Bronchial epithelial cell (primary cell): Measurements from ENCODE around the gene FBXO28. TPM values are rescaled to one million over a fixed set of nuclear protein-coding genes. Genes with fewer than 3 reads are reported as not detected.

Experiments used
- DNase-seq: peaks from one replicate; pipeline ENCODE4 v3.0.0-alpha.2; 2010; ENCODE audit warnings: low read depth
- FAIRE-seq: peaks from 2 replicates; lab custom pipeline; 2011; peaks lifted over from hg19 to GRCh38; lab: Jason Lieb, UNC
- H3K27me3 ChIP-seq: 2 replicates; pipeline ENCODE4 v1.5.1; 2011; ENCODE audit warnings: low read length; ENCODE audit not compliant: control insufficient read depth, insufficient read depth
- H3K36me3 ChIP-seq: 2 replicates; pipeline ENCODE4 v1.5.1; 2011; ENCODE audit warnings: low read length; ENCODE audit not compliant: control insufficient read depth, insufficient read depth
- H3K4me3 ChIP-seq: 2 replicates; pipeline ENCODE4 v1.5.1; 2011; ENCODE audit warnings: mild to moderate bottlenecking, low read depth, low read length, control low read depth
- total RNA-seq: library from RNA; depleted of rRNA; stranded (reverse); fragments of >200 nt; gene quantifications from 2 replicates; pipeline ENCODE4 v1.2.1, GENCODE V29; 2014
- TF ChIP-seq, protein P1 (sequence below): IDR thresholded peaks from 2 replicates; pipeline ENCODE4 v1.5.1; 2011; ENCODE audit warnings: mild to moderate bottlenecking, moderate library complexity, low read length, control low read depth, inconsistent platforms; ENCODE audit not compliant: insufficient read depth, severe bottlenecking

Gene FBXO28, protein sequence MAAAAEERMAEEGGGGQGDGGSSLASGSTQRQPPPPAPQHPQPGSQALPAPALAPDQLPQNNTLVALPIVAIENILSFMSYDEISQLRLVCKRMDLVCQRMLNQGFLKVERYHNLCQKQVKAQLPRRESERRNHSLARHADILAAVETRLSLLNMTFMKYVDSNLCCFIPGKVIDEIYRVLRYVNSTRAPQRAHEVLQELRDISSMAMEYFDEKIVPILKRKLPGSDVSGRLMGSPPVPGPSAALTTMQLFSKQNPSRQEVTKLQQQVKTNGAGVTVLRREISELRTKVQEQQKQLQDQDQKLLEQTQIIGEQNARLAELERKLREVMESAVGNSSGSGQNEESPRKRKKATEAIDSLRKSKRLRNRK
- 35.8 and 42.0 TPM in 2 replicates for total RNA-seq

DNA sequence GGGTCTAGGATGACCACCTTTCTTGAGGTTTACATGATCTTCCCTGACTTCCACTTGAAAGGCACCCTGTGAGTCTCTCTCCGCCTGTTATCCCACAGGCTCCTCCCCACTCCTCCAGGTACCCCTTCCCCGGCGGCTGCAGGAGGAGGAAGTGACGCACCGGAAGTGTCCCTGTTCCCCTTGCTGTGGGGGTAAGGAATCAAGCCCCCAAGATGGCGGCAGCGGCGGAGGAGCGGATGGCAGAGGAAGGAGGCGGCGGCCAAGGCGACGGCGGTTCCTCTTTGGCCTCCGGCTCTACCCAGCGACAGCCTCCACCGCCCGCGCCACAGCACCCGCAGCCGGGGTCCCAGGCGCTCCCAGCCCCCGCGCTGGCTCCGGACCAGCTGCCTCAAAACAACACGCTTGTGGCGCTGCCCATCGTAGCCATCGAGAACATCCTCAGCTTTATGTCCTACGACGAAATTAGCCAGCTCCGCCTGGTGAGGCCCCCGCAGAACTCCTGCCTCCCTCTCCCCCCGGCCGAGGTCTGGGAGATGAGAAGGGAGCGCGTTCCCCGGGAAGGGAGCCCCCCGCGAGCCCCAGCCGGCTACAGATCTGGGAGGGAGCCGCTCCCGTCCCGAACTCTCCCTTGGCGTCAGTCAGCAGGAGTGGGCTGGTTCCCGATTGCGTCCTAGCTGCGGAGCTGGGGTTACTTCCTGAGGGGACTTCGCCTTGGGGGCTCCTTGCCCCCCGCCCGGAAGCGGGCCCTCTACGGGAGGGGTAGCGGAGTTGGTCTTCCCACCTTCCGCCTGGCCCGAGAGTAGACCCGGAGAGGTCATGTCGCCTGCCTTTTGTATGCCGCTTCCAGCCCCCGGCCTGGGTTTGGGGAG lies at the start of gene FBXO28:
Gene FBXO28, plus strand, starts transcription at position 194 of the 869 bp plus-strand sequence. Its CDS starts 19 bp downstream, at position 213.
- Histone ChIP-seq H3K27me3 (no peaks in the 10 kb centered on the region), H3K36me3 (no peaks in the 10 kb centered on the region), H3K4me3 (peak within 1 kb of the TSS; percentile 95)
- DNase-seq, result peak; percentile 89
- FAIRE-seq, result no peak
- TF ChIP-seq, protein P1, sequence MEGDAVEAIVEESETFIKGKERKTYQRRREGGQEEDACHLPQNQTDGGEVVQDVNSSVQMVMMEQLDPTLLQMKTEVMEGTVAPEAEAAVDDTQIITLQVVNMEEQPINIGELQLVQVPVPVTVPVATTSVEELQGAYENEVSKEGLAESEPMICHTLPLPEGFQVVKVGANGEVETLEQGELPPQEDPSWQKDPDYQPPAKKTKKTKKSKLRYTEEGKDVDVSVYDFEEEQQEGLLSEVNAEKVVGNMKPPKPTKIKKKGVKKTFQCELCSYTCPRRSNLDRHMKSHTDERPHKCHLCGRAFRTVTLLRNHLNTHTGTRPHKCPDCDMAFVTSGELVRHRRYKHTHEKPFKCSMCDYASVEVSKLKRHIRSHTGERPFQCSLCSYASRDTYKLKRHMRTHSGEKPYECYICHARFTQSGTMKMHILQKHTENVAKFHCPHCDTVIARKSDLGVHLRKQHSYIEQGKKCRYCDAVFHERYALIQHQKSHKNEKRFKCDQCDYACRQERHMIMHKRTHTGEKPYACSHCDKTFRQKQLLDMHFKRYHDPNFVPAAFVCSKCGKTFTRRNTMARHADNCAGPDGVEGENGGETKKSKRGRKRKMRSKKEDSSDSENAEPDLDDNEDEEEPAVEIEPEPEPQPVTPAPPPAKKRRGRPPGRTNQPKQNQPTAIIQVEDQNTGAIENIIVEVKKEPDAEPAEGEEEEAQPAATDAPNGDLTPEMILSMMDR, result no peak

DNA sequence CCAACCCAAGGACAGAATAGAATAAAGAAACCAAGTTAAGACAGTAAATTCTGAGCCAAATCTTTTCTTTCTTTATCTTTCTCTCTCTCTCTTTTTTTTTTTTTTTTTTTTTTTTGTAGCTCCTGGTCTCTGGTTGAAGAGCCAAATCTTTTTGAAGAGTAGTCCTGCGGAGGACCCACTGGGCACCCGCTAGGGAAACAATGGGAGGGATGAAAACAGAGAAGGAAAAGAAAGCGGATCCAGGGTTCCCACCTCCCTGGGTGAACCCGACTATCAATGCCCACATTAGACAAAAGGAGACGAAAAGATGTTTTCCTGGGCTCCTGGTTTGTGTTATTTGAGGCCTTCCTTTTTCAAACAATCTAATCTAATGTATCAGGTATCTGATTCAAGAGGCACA lies 49.8 kb upstream of the FBXO28 start:
- DNase-seq, result no peak
- H3K36me3 ChIP-seq, result no peaks in the 10 kb centered on the region
- H3K27me3 ChIP-seq, result no peaks in the 10 kb centered on the region
- no peak for FAIRE-seq
- no peak overlapping the region for H3K4me3 ChIP-seq
- TF ChIP-seq, protein P1, result no peak

DNA sequence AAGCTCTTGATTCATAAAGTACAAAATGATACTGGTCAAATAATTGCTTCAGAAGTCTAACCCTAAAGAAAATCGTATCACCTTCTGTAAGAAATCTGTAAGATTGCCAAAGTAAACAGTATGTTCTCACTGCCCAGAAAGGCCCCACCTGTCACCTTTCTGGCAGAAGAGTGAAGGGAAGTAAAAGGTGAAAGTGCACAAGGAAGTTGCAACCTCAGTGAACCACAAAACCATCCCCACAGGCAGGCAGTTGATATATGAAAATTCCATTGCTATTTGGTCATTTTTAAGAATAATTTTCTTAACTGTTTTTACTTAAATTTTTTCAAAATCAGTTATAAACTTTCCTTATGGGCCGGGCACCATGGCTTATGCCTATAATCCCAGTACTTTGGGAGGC lies 48.5 kb upstream of the FBXO28 start:
- Histone ChIP-seq H3K36me3 (no peaks in the 10 kb centered on the region), H3K4me3 (no peak overlapping the region), H3K27me3 (no peaks in the 10 kb centered on the region)
- TF ChIP-seq, protein P1, result no peak
- no peak for FAIRE-seq
- peak; percentile 78 for DNase-seq

DNA sequence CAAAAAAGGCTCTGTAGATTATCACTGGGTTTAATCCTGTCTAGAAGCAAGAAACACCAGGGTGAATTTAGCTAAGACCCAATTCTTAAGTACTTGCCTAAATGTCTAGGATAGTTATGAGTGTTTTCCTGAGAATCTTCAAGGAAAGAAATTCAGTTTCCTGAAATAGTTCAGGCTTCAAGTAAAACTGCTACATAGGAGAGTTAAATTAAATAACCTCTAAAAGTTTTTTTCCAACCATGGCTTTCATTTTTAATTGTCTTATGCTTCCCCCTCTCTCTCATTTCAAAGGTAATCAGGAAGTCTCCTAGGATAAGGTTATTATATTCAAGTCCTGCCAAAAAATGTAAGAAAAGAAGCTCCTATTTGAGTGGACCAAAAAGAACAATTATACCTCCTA lies 46.7 kb upstream of the FBXO28 start:
- DNase-seq, result no peak
- no peak for FAIRE-seq
- TF ChIP-seq, protein P1, result no peak
- no peak overlapping the region for H3K4me3 ChIP-seq
- H3K36me3 ChIP-seq, result no peaks in the 10 kb centered on the region
- no peaks in the 10 kb centered on the region for H3K27me3 ChIP-seq

DNA sequence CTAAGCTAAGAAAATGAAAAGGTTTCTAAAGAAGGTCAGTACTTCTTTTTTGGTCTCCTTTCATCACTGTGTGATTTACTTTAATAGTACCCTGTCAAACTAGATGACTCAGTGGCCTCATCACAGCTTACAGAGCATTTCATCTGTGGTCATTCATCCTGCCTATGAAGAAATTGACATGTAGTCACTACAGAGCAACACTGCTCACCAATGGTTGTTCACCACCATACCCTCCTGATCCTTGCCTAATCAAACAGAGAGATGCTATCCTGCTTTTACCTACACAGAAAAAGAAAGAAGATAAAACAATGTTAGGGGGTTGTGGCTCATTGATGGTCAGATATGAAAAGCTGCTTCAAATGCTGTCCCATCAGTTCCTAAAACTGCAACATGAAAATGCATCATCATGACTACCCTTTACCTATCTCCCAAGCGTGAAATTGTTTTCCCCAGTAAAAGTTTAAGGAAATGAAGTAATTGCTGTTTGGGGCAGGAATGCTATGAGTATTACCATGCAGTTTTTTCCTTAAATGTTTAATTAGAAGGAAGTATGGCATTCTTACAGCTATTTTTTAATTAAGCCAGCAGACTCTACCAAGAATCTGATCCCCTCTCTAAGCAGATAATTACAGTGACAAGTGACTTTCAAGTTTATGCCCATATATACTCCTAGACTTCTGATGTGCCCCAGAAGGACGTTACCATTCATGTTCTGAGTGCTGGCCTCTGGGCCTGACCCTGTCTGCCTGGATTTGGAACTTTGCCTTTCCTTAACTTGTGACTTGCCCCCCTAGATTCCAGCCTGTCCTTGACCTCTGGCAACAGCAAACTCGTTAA lies 46.1 kb upstream of the FBXO28 start:
- FAIRE-seq (peak; percentile 32), DNase-seq (peak; percentile 97)
- TF ChIP-seq, protein P1, result no peak
- no peak overlapping the region for H3K4me3 ChIP-seq
- H3K27me3 ChIP-seq, result no peaks in the 10 kb centered on the region
- no peaks in the 10 kb centered on the region for H3K36me3 ChIP-seq
